Fibroblast of gingiva (primary cell): ENCODE results near the gene SCAF4.
"Not testable (repeated sequence)": the region's sequence is repeated elsewhere in the genome, so short reads cannot be mapped to it uniquely, and the experiment has no call there.

Experiments
- DNase-seq: peaks from one replicate; pipeline ENCODE4 v3.0.0-alpha.2; 2011; ENCODE audit warnings: low read depth

Gene SCAF4, protein sequence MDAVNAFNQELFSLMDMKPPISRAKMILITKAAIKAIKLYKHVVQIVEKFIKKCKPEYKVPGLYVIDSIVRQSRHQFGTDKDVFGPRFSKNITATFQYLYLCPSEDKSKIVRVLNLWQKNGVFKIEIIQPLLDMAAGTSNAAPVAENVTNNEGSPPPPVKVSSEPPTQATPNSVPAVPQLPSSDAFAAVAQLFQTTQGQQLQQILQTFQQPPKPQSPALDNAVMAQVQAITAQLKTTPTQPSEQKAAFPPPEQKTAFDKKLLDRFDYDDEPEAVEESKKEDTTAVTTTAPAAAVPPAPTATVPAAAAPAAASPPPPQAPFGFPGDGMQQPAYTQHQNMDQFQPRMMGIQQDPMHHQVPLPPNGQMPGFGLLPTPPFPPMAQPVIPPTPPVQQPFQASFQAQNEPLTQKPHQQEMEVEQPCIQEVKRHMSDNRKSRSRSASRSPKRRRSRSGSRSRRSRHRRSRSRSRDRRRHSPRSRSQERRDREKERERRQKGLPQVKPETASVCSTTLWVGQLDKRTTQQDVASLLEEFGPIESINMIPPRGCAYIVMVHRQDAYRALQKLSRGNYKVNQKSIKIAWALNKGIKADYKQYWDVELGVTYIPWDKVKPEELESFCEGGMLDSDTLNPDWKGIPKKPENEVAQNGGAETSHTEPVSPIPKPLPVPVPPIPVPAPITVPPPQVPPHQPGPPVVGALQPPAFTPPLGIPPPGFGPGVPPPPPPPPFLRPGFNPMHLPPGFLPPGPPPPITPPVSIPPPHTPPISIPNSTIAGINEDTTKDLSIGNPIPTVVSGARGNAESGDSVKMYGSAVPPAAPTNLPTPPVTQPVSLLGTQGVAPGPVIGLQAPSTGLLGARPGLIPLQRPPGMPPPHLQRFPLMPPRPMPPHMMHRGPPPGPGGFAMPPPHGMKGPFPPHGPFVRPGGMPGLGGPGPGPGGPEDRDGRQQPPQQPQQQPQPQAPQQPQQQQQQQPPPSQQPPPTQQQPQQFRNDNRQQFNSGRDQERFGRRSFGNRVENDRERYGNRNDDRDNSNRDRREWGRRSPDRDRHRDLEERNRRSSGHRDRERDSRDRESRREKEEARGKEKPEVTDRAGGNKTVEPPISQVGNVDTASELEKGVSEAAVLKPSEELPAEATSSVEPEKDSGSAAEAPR

DNA sequence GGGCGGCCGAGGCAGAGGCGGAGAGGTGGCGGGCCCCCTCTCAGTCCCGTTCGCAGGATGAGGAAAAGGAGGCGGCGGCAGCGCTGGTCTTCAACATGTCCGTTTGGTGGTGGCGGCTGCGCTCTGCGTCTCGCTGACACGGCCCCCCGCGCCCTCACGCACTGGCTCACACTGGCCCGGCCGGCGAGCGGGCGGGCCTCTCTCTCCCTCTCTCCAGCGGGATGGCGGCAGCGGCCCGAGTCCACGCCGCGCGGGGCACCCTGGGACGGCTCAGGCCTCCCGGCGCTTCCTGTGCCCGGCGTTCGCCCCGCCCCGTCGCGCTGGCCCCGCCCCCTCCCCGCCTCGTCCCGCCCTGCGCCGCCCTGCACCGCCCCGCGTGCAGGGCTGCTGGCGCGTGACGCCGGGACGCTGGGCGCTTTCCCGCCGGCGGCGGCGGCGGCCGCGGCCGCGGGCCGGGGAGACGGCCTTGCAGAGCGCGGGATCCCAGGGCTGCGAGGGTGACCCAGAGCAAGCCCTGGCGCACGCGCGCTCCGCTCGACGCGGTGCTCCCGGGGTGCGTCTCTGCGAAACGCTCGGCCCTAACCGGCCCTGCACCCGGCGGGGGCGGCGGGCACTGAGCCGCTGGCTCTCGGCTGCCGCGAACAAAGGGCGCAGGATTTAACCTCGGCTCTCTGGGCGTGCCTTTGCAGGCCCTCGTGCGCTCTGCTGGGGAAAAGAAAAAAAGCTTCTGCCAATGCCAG is at the start of gene SCAF4:
Gene SCAF4, minus strand, starts transcription at position 262 of the 740 bp plus-strand sequence. CDS start 426 bp downstream, outside the sequence.
- peak; percentile 92 for DNase-seq

DNA sequence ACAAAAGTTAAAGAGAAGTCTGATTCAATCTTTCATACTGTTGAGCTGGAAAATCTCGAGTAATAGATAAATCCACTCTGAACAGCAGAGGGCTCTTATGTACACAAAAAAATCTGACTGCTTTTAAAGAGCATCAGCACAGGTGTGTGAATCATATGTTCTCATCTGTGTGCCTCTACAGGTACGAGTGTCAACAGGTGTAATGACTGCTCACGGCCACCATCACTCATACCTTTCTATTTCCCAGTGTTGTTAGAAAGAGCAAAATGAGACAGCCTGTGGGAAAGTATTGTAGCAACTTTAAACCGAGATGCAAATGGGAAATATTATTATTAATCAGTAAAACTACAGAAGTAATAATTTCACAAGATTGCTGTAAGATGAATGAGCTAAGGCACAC is 49.0 kb upstream of the SCAF4 start:
- DNase-seq: no peak

DNA sequence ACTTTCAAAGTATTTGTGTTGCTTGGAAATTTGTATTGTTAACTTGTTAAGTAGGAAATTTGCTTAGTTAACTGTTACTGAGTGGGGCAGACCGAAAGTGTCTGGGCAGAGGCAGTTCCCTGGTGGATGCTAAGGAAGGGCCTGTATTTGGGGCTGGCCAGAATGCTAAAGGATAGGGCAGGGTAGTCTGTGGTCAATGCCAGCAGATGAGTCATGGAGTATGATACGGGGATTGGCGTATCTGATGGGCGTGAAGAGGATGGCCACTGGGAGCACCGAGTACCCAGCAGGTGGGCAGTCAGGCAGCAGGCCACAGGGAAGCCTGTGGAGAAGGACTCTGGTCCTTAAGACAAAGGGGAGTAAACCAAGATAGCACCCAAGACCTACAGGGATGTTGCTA is 46.6 kb upstream of the SCAF4 start:
- no peak for DNase-seq

DNA sequence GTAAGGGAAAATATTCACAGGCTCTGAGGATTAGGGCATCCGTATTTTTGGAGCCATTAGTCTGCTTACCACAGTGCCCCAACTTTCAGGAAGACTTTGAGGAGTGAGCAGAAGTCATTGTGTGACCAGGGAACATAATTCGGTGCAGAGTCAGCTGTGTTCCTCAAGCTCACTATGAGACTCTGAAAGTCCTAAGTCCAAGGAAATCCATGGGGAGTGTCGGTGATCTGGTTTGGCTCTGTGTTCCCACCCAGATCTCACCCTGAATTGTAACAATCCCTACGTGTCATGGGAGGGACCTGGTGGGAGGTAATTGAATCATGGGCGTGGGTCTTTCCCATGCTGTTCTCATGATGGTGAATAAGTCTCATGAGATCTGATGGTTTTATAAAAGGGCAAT is 45.9 kb upstream of the SCAF4 start:
- no peak for DNase-seq

DNA sequence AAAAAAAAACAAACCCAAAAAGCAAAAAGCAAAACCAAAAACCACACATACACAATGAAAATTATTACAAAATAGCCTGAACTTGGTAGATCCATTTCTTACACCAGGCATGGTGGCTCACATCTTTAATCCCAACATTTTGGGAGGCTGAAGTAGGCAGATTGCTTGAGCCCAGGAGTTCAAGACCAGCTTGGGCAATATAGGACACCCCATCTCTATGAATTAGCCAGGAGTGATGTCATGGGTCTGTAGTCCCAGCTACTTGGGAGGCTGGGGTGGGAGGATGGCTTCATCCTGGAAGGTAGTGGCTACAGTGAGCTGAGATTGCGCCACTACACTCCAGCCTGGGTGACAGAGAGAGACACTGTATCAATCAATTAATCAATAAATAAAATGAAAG is 42.1 kb upstream of the SCAF4 start:
- DNase-seq: no peak

DNA sequence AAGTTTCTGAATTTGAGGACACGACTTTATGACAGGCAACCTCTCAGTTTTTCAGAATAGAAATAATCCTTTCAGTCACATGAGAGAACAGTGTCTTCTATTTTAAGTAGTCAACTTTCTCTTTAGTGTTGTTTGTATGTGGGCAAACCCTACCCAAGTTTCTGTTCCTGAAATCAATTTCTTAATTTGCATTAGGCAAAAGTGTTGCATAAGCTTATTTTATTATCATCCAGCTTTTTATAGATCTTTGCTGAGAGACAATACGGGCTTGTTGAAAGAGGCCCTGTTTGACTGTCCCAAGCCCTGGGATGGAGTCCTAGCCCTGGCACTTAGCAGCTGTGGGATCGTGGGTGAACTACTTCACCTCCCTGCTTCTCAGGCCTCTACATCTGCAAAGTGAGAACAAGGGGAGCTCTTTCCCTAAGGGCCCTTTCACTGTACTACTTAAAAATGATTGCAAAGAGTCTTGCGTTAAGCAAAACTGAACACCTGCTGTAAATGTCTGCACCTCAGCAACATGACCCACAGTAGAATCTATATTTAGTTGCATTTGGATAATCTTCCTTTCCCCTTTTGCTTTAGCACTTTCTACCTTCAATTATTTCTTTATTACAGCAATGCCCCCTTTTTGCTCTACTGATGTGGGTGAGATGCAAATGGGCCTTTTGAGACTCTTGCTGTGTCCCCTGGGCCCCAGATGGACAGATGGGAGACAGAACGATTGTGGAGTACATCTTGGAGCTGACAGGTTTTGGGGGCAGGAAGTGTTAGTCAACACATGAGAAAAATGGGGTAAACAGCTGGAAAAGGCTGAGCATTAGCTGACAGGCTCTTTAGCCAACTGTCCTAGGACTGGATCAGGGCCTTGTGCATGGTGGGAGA is 41.0 kb upstream of the SCAF4 start:
- no peak for DNase-seq

DNA sequence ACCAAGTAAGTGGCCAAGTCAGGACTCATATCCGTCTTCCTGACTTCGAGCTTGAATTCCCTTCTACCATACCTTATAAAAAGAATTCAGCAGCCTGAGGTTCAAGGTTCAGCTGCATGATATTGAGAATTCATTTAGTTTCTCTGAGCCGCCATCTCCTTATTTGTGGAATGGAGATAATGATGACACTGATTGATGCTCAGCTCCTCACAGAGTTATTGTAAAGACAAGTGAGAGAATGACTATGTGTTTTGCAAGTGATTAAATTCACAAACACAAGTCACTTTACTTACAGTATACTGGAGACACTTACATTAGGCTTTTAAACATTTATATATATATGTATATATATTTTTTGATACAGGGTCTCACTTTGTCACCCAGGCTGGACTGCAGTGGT is 39.8 kb upstream of the SCAF4 start:
- DNase-seq: no peak

DNA sequence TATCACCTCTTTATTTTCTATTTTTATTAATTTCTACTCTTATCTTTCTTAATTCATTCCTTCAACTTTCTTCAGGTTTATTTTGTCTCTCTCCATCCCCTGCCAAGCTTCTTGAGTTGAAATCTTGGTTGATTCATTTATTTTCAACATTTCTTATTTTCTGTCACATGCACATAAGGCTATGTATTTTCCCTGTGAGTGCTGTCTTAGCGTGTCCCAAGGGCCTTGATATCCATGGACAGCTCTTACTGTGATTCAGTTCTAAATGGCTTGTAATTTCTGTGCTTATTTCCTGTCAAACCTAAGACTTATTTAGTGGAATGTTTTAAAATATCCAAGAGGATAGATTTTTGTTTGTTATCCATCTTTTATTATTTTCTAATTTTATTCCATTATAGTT is 36.8 kb upstream of the SCAF4 start:
- DNase-seq: no peak

DNA sequence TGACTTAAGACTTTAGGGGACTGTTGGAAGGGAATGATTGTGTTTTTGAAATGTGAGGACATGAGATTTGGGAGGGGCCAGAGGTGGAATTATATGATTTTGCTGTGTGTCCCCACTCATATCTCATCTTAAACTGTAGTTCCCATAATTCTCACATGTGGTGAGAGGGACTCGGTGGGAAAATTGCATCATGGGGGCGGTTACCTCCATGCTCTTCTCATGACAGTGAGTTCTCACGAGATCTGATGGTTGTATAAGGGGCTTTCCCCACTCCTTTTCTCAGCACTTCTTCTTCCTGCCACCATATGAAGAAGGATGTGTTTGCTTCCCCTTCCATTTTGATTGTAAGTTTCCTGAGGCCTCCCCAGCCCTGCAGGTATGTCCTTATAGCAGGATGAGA is 35.0 kb upstream of the SCAF4 start:
- no peak for DNase-seq

DNA sequence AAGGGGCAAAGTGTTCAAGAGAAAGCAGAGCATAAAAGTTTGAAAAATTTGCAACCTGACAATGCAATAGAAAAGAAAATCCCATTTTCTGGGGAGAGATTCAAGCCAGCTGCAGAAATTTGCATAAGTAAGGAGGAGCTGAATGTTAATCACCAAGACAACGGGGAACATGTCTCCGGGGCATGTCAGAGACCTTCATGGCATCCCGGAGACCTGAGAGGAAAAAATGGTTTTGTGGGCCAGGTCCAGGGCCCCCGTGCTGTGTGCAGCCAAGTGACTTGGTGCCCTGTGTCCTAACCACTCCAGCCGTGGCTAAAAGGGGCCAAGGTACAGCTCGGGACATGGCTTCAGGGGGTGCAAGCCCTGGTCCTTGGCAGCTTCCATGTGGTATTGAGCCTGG is 33.9 kb upstream of the SCAF4 start:
- DNase-seq: not testable (repeated sequence)

DNA sequence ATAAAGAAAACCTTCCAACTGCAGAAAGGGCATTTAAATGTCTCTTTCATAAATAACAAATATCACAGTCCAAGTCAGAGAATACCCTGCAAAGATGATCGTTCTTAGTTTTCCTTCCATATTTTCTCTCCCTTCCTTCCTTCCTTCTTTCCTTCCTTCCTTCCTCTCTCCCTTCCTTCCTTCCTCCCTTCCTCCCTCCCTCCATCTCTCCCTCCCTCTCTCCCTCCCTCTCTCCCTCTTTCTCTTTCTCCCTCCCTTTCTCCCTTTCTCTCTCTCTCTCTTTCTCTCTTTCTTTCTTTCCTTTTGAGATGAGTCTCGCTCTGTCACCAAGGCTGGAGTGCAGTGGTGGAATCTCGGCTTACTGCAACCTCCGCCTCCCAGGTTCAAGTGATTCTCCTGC is 29.0 kb upstream of the SCAF4 start:
- no peak for DNase-seq

DNA sequence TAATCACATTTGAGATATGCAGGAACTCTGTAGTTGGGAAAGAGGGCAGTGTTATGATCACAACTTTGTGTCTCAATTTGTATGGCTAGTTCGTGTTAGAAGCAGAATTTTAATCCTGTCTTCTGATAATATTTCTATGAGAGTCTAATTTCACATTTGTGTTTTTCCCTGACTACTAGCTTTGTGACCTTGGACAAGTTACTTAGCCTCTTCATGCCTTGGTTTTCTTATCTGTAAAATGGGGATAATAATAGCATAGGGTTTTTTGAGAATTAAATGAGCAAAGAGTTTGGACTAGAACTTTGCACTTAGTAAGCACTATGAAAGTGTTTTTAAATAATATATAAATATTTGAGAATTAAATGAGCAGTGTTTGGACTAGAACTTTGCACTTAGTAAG is 24.9 kb upstream of the SCAF4 start:
- no peak for DNase-seq

DNA sequence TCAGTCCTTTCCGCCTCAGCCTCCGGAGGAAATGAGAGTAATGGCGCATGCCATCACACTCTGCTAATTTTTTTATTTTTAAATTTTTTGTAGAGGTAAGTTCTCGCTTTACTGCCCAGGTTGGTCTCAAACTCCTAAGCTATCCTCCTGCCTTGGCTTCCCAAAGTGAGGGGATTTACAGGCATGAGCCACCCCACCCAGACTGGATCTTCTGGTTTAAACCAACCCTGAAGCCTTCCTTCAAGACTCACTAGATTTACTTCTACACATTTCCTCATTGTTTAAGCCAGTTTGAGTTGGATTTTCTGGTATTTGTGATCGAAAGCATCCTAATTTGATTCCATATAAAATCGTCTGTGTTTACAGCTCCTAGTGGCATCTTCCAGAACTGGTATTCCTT is 23.1 kb upstream of the SCAF4 start:
- no peak for DNase-seq

DNA sequence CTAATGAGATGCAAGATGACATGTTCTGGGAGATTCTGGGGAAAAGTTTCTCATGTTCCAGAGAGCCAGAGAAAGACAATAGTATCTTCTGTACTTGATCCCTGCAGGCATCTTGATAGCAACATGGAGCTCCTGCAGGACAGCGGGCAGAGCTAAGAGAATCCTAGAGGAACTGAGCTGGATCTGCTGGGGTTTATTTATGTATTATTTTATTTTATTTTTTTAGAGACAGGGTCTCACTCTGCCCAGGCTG is 22.7 kb upstream of the SCAF4 start:
- no peak for DNase-seq

DNA sequence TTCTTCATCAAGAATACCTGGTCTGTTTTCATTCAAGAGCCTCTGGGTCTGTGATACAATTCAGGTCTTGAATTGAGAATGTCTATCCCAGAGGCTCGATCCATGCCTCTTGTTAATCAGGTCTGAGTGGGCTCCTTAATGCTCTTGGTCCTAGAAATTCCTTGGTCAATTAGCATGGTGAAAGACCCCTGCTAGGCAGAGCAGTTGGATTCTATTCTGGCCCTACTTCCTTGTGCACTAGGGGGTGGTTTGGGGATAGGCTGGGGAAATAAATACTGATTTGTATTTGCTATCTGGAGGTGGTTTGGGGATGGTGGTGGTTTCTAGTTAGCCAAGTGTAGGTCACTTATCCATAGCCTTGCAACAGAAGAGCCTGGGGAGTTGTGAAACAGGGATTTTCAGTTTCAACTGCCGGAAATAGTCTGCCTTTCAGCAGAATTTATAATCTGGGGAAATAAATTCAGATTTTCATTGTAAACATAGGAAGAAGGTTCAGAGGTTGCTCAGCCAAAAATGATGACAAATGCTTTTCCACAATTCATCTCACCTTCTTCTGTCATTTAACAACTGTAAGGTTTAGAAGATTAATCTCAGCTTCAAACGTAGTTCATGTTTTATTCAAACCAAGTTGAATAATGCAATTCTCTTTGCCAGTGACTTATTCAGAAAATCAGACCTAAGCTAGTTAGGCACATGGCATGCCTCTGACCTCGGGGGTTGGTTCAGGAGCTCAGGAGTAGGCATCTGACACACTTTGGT is 22.2 kb upstream of the SCAF4 start:
- no peak for DNase-seq

DNA sequence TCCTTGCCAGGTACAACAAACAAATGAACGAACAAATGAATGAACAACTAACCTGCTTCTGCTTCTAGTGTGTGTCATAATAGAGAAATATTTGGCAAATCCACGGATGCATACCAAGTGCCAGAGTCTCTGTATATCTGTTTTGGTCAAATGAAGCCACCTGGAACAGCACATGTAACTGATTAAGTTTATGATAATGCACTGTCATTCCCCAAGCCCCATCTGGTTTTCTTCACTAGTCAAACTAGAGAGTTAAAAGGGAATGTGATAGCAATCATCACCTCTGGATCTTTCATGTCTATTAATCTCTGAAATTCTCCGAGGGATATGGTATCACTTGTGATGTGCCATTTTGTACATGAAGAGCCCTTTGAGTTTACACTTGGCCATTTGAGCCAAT is 21.0 kb upstream of the SCAF4 start:
- DNase-seq: peak; percentile 37

DNA sequence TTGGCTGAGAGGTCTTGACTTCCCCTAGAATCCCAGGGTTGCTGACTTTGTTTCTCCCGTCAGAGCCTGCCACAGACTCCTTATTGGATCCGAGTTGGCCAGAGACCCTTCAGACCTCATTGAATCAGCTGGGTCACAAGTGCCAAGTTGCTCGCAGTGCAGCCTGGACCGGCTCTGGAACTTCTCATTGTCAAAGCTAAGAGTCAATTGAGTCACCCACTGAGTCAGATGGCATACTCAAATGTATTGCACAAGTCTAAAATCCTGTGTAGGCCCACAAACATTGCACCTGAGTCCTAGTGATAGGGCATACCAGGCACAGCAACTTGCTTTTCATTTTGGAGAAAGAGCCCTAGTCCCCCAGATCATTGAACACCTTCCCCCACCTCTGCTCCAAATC is 20.4 kb upstream of the SCAF4 start:
- peak; percentile 24 for DNase-seq

DNA sequence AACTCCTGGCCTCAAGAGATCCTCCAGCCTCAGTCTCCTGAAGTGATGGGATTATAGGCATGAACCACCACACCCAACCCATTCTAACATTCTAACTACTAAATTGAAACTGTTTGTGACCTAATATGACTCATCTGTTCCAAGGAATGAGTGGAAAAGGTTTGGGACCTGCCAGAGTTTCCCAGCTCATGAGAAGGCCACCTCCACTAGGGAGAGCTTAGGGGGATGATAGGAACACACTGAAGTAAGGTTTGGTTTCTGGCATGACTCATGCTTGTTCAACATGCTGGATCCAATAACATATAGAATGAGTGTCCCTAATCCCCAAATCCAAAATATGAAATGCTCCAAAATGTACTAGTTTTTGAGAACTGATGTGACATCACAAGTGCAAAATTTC is 18.9 kb upstream of the SCAF4 start:
- DNase-seq: peak; percentile 24

DNA sequence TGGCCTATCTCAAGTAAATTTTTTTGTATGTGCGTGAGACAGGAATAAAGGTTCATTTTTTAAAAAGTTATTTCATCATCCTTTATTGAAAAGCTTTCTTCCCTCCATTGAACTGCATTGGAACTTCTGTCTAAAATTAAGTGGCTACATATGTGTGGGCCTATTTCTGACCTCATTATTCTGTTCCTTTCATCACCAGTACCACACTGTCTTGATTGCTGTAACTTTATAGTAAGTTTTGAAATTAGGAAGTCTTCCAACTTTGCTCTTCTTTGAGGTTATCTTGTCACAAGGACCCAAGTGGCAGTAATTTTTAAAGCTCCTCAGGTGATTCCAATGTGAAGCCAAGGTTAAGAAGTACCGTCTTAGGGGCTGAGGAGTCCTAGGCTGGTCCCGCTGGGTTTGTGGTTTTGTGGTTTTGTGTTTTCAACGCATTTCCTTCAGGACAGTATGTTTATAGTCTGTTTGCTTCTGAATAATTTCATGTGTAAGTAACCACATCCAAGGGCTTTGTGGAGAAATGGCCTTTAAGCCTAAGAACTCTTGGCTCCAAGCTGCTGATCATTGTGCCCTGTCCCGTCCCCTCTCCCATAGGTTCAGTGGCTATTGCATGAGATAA is 12.4 kb upstream of the SCAF4 start:
- DNase-seq: peak; percentile 49

DNA sequence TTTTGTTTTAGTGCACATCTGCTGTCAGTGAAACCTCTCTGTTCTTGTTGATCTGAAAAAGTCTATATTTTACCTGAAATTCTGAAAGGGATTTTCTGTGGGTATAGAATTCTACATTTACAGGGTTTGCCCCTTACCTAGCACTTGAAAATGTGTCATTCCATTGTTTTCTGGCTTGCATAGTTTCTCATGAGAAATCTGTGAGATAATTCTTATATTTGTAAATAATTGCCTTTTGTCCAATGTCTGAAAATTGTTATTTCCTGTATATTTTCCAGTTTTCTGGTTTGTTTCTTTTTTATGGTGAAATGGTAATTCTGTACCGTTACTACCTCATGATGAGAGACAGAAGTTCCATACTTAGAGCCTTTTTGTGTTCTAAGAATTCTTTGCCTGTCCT is 11.8 kb upstream of the SCAF4 start:
- DNase-seq: no peak
